Activated T-cell treated with anti-CD3 and anti-CD28 coated beads, Interleukin-2, amount 50 U/mL, for 48 hours (primary cell): ENCODE results near the gene PEX1.
A peak's percentile ranks its signal among the peaks of the same experiment; 100 is the strongest.
"Not testable (repeated sequence)": the region's sequence is repeated elsewhere in the genome, so short reads cannot be mapped to it uniquely, and the experiment has no call there.

Experiments
- DNase-seq, 2 experiments: peaks; one replicate each; pipeline ENCODE4 v3.0.0-alpha.2; 2020

PEX1 gene

DNA sequence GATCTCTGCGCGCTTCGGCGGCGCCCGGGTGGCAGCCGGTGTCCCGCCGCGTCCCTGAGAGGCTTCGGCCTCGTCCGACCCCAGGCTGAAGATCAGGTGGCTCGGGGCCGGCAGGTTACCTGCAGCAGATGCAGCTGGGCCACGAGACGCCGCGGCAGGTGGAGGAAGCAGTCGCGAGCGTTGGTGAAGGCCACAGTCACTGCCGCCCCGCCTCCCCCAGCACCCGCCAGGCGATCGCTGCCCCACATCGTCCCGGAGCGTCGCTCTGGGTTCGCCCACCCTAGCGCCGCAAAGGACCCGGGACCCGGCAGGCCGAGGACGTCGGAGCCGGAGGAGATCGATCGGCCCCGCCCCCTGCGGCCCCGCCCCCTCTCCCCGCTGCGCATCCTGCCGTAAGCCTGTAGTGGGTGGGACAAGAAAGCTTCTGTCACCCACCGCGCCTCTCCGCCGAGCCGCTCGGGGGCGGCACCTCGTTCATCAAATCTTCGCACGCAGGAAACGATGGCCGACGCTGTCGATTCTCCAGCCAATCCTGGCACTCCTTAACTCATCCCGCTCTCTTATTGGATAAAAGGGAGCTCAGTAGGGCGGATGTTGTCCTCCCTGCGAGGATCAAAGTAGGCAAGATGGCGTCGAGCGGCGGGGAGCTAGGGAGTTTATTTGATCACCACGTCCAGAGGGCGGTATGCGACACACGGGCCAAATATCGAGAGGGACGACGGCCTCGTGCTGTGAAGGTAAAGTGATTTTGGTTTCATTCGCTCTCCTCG is at the start of gene PEX1, which contains the start of gene RBM48:
Gene PEX1 (minus strand): TSS at position 333 of the 770 bp plus-strand sequence. CDS start 85 bp downstream, at position 248.
Gene RBM48 (plus strand): TSS at position 608 of the 770 bp plus-strand sequence. CDS start 19 bp downstream, at position 627.
- DNase-seq, result peak; percentile 93 to 95

DNA sequence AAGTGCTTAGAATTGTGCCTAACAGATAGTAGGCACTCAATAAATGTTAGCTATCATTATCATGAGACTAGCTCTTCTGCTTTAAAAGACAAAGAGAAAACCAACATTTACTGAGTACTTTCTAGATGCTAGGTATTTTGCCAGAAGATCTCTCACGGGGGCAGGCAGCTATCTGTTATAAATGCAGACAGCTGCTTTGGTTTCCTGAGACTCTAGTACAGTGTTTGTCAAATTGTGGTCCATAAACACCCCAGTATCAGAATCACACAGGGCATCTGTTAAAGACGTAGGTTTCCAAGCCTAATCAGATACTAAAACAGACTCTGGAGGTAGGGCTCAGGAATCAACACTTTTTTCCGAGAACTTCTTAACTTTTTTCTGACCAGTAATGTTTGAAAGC is 48.0 kb upstream of the PEX1 start:
- no peak for DNase-seq

DNA sequence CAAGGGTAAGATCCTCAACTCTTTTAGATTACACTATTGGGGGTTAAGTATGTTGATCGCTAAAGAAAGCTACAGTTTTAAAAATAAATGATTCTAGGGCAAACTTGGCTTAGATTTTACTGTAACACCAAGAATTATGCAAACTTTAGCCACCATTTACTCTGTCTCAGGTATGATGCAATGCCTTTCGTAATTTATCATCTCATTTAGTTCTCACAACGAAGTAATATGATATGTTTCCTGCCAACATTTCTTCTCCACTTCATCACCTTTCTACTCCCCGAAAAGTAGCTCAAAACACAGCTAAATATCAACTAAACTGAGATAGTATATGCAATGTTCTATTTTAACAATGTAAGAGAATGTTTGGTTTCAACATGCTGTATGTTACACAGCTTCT is 40.8 kb upstream of the PEX1 start:
- no peak for DNase-seq

DNA sequence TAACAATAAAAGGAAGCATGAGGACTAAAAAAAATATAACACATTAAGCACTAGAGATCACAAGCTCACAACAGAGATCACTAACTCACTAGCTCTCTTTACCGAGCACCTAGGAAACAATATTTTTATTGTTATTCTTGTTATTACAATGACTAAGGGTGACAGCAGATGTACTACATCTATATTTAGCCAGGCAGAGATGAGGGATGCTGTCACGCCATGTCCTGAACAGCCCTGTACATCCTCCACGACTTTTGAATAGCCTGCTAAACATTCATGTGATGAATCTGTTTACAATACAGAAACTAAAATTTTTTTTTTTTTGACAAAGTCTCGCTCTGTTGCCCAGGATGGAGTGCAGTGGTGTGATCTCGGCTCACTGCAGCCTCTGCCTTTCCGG is 39.1 kb upstream of the PEX1 start:
- DNase-seq, result no peak

DNA sequence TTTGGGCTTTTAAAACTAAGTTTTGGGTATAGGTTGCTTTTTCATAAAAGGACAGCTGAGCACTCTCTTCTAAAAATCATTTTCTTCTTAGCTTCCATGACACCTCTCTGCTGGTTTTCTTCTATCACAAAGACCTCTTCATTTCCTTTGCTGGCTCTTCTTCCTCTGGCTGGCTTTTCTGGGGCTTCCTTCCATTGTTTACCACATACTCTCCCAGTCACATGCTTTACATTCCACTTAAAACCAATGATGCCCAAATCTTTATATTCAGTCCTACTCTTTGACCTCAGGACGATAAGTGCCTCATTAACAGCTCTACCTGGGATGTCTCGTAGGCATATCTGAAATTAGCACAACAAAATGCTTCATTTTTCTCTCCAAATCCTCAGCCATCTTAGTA is 35.0 kb upstream of the PEX1 start:
- no peak for DNase-seq

DNA sequence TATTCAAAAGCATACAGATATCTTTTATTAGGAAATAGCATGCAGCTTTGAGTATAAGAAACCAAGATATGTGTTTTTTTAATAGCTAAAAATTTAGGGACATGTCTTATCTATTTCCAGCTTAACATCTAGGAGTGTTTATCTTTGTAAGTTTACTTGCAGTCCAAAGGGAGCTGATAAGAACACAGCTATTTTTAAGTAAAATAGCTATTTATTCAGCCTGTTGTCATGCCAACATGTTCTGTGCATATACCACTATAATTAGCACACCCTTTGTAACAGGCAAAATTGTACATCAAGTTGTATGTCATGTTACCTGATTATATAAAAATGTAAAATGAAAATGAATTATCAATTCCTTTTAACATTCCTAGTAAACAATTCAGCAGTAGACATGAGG is 32.3 kb upstream of the PEX1 start:
- no peak for DNase-seq

DNA sequence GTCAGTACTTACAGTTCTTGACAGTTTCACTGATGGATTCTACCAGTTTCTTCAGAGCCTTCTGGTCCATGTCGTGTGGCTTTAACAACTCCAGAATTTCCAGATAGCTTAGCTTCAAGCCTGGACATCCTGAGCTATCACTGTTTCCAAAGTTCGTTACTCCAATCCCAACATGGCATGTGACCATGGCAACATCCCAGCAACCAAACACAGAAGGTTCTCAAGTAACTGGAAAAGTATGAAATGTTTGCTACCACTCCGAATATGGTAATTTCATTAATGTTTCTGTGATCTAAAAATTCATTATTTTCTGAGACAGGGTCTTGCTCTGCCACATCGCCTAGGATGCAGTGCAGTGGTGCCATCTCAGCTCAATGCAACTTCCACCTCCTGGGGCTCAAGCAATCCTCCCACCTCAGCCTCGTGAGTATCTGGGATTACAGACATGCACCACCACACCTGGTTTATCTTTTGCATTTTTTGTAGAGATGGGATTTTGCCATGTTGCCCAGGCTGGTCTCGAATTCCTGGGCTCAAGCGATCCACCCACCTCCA is 29.6 kb upstream of the PEX1 start:
- no peak for DNase-seq

DNA sequence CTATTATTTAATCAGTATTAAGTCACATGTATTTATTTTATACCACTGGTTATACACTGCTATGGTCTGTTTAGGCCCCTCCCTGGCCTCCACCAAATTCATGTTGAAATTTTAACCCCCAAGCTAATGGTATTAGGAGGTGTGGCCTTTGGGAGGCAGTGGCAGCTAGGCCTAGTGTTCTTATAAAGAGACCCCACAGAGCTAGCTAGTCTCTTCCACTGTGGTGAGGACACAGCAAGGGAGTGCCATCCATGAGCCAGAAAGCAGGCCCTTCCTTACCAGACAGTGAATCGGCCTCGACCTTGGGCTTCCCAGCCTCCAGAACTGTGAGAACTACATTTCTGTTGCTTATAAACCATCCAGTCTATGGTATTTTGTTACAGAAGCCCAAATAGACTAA is 28.9 kb upstream of the PEX1 start:
- no peak for DNase-seq

DNA sequence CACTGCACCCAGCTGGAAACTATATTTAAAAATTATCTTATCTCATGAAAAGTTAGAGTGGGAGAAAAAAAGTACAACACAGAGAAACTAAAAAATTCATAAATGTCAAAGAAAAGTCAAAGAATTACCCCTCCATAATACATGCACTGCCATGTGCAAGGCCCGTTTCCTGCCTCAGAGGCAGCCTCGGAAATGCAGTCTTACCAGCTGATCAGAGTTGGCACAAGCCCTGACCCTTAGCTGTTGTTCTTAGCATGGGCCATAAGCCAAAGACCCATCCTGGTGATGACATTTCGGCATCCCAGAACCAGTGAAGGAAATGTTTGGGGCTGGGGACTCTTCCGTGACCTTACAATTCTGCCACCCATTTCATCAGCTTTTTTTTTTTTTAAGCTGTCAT is 21.9 kb upstream of the PEX1 start:
- DNase-seq, result no peak

DNA sequence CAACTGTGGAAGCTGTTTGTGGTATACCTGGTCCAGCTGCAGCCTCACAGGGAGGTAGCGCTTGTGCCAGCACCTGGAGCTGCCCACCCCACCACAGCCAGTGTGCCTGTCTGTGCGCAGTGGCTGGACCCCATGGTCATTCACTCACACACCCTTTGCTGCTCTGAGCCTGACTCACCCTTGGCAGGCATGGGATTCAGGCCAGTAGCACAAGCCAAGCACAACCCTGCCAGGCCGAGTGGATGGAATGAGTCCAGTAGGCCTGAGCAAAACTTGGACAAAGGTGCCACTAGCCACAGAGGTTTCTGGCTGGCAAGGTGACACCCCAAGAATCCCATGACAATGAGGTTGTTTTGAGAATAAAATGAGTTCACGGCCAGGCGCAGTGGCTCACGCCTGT is 19.3 kb upstream of the PEX1 start:
- DNase-seq, result no peak

DNA sequence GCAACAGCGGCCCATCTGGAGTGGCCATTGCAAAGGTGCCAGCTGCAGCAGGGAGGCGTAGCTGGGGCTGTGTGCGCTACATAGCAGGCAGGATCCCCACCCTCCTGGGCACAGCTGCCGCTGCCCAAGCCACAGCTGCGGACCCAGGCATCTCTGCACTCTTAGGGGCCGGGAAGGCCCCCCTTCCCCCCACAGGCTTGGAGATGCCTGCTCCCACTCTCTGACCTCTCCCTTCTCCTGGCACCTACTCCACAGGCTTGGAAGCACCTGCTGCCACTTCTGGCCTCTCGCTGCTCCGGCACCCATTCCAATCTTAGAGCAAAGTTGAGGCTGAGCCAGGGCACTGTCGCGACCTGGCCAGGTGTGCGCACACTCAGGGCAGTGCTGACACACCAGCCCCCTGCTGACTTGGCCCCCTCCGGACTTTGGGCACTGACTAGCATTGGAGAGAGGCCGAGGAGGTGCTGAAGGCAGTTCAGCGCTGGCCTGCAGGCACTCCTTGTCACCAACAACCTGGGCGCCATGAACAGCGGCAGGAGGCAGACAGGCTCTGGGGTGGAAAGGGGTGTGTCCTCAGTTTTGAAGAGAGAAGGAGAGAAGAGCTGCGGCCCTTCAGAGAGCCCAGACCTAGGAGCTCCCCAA is 18.7 kb upstream of the PEX1 start:
- DNase-seq, result no peak

DNA sequence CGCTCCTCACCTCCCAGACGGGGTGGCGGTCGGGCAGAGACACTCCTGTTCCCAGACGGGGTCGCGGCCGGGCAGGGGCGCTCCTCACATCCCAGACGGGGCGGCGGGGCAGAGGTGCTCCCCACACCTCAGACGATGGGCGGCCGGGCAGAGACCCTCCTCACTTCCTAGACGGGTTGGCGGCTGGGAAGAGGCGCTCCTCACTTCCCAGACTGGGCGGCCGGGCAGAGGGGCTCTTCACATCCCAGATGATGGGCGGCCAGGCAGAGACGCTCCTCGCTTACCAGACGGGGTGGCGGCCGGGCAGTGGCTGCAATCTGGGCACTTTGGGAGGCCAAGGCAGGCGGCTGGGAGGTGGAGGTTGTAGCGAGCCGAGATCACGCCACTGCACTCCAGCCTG is 16.8 kb upstream of the PEX1 start:
- DNase-seq, result not testable (repeated sequence)

DNA sequence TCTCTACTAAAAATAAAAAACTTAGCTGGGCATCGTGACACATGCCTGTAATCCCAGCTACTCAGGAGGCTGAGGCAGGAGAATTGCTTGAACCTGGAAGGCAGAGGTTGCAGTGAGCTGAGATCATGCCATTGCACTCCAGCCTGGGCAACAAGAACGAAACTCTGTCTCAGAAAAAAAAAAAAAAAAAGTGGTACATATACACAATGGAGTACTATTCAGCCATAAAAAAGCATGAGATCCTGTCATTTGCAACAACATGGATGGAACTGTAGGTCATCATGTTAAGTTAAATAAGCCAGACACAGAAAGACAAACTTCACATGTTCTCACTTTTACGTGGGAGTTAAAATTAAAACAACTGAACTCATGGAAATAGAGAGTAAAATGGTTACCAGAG is 15.2 kb upstream of the PEX1 start:
- not testable (repeated sequence) for DNase-seq

DNA sequence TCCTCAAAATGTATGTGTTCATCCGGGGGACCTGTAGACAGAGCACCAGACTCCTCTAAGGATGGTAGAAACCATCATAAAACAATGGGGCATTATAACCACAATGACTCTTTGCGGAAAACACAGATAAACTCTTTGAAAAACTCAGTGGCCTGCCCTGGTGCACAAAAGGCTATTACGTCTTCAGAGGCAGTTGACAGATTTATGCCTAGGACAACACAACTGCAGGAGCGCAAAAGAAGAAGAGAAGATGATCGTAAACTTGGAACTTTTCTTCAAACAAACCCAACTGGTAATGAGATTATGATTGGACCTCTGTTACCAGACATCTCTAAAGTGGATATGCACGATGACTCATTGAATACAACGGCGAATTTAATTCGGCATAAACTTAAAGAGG is 6.3 kb upstream of the PEX1 start:
- DNase-seq, result no peak

DNA sequence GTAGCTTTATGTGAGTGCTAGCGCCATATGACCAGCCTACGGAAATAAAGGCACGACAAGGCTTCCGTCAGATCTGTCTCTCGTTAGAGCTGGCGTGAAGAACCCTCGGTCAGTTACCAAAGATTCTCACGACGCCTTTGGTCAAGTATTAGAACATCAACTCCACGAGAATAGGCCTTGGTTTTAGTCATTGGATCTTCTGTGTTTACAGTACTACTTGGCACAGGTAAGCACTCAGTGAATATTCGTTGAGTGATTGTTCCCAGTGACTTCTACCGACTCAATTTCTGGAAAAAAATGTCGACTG is 591 bp upstream of the PEX1 start:
- DNase-seq, result no peak

DNA sequence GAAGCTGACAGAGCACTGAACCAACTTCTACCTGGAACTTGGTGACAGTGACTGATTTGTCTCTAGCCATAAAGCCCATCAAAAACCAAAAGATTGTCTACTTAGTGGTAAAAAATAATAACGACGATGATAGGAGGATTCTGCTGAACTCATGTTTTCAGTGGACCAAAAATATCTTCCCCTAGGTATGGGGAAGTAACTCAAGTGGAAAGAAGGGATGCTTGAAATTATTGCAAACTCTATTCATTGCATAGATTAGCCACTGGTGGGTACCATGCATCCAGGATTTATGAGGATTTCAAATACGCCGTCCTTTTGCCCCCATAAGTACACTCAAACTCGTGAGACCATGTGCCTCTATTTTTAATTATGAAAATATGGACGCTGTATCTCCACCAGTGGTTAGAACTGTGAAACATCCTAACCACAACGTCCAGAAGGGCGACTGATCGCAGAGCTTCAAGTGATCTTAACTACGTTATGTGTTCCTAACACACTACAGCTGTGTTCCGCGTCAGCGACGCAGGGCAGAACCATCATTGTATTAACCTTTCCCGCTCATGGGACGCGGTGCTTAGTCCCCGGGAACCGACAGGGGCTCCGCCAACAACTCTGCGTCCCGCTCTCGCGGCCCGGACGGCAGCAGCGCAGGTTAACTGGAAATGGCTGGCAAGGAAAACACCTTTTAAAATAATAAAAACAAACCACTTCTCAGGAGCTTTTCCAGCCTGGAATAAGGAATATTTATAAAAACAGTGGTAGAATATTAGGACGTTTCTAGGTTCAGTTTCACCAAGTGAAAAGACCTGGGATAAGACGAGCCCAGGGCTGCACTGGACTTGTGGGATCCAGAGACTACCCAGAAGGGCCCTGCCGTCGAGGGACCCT is 776 bp downstream of the PEX1 start:
- peak; percentile 69 to 74 for DNase-seq

DNA sequence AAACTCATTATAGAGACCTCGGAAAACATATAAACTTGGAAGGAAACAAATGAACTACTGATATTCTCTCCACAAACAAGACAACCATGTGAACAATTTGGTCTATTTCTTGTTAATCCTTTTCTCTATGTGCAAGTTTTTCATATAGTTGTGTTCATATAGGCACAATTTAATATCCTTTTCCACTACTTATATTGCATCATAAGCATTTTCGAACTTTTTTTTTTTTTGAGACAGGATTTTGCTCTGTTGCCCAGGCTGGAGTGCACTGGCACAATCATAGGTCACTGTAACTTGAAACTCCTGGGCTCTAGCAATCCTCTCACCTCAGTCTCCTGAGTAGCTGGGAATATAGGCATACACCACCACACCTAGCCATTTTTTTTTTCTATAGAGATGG is 5.2 kb downstream of the PEX1 start:
- no peak for DNase-seq

DNA sequence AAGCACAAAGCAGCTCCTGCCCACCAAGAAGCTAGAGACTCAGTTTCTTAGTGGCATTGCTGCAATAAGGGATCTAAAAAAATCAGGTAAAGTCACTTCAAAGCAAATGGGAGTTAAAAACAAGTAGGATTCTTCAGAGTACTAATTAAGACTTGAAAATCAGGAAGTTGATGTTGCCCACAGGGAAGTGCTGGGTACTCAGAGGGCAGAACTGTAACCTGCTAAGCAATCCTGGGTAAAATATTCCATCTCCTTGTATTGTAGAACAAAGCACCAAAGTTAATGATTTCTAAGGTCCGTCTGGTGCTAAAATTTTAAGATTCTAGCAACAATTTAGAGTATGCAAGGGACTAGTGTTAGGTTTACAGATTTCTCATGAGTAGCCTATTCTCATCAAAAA is 8.3 kb downstream of the PEX1 start:
- no peak for DNase-seq

DNA sequence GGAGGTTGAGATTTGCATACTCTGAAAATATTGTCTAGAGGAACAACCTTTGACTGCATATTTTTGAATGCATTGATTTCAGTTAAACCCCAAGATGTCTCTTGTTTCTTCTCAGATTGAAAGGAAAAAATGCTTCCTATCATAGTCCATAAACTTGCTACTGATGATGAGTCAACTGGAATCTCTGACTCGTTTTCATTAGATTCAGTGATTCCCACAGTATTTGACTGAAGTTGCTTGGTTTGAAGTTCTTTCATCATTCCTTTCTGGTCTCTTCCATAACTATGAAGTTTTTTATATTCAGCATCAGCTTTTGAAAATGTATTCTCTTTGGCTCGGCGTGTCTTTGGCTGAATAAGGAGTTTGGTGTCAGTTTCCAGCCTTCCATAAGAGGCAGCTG is 10.7 kb downstream of the PEX1 start:
- DNase-seq, result no peak

DNA sequence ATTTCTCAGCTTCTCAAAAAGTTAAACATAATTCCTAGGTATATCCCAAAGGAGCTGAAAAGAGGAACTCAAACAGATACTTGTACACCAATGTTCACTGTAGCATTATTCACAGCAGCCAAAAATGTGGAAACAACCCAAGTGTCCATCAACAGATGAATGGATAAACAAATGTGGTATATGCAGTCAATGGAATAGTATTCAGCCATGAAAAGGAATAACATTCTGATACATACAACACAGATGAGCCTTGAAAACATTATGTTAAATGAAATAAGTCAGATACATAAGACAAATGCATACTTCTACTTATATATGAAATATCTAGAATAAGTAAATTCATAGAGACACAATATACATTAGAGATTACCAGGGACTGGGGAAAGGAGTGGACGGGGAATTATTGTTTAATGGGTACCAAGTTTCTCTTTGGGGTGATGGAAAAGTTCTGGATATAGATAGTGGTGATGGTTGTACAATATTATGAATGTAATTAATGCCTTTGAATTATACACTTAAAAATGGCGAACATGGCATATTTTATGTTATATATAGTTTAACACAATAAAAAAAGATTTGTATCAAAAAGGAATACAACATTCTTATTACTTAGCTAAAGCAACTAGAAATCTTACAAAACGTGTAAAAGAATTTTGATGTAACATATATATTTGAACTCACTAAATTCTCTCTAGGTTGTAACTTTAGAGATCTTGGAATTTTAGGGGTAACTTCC is 15.0 kb downstream of the PEX1 start:
- DNase-seq, result no peak

DNA sequence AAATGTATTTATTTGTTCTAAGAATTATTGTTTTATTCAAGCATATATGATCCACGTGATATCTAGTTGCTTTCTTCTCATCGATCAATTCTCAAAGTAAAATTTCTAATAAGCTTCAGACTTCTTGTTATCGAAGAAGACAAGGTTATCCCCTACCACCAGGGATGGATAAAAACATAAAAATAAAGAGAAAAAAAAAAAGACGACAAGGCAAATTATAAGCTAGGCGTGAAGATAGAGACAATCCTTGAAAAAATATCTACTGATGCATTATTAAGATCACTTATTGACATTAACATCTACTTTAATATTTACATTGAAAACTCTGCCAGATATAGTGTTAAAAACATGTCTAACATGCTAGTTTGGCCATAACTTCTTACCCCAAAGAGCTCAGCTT is 19.4 kb downstream of the PEX1 start:
- DNase-seq, result no peak

DNA sequence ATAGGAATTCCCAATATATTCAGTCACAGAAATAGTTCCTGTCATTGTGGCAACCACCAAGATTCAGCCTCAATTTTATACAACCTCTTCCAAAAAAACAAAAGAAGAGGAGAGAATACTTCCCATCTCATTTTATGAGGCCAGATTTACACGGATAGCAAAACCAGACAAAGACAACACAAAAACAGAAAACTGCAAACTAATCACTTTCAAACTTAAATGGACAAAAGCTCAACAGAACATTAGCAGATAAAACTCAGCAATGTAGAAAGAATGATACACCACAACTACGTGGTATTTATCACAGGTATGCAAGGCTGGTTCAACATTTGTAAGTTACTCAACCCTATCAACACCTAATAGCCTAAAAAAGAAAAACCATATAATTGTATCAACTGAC is 22.0 kb downstream of the PEX1 start:
- no peak for DNase-seq

DNA sequence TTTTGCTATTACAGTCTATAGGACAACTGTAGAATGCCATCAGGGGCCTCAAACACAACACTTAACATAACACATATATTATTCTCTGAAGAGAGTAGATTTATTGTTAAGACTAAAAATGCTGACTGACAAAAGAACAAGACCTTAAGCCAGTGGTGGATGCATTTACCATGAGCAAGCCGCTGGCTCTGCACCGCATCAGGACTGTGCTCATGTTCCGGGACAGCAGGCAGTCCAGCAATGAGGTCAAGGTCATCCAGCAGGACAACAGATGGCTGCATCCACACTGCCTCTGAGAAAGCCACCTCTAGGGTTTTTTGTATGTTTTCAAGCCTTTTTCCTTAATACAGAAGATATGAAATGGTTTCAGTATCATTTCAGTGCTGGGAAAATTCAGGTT is 23.8 kb downstream of the PEX1 start:
- no peak for DNase-seq
